Trophoblast cell (in vitro differentiated cells and primary cell): ENCODE measurements around the gene AIPL1.

ENCODE experiments used
- DNase-seq, 2 donors: peaks; one replicate each; pipeline ENCODE4 v3.0.0-alpha.2; 2016
- H2AFZ ChIP-seq: 2 replicates; pipeline ENCODE4 v1.6.1; 2013; ENCODE audit warnings: low read length, moderate library complexity, mild to moderate bottlenecking; ENCODE audit not compliant: insufficient read depth, poor library complexity
- H2AK5ac ChIP-seq: 2 replicates; pipeline ENCODE4 v1.6.1; 2013; ENCODE audit warnings: mild to moderate bottlenecking, low read length
- H2BK120ac ChIP-seq: 2 replicates; pipeline ENCODE4 v1.6.1; 2013; ENCODE audit warnings: low read length, mild to moderate bottlenecking, moderate library complexity; ENCODE audit not compliant: insufficient read depth, poor library complexity
- H2BK12ac ChIP-seq: 2 replicates; pipeline ENCODE4 v1.6.1; 2013; ENCODE audit warnings: mild to moderate bottlenecking, low read length, moderate library complexity
- H2BK5ac ChIP-seq: 2 replicates; pipeline ENCODE4 v1.6.1; 2013; ENCODE audit warnings: low read length, low read depth, moderate library complexity, mild to moderate bottlenecking; ENCODE audit not compliant: poor library complexity
- H3K14ac ChIP-seq: 2 replicates; pipeline ENCODE4 v1.6.1; 2013; ENCODE audit warnings: mild to moderate bottlenecking, low read length
- H3K18ac ChIP-seq: 2 replicates; pipeline ENCODE4 v1.6.1; 2013; ENCODE audit warnings: mild to moderate bottlenecking, low read length
- H3K23ac ChIP-seq: 2 replicates; pipeline ENCODE4 v1.6.1; 2013; ENCODE audit warnings: low read length
- H3K27ac ChIP-seq: 2 replicates; pipeline ENCODE4 v1.5.1; 2013; ENCODE audit warnings: low read depth, mild to moderate bottlenecking, inconsistent platforms, low read length, moderate library complexity
- H3K27me3 ChIP-seq: 2 replicates; pipeline ENCODE4 v1.6.1; 2013; ENCODE audit warnings: inconsistent platforms, mild to moderate bottlenecking, low read length, moderate library complexity; ENCODE audit not compliant: insufficient read depth
- H3K36me3 ChIP-seq, 2 experiments: 1 replicate in 1 of 2; 2 replicates in 1 of 2; pipeline ENCODE4 v1.6.1; 2013; ENCODE audit warnings: low read length in 2 of 2, mild to moderate bottlenecking in 2 of 2, moderate library complexity in 1 of 2; ENCODE audit not compliant: insufficient read depth in 2 of 2, control insufficient read depth in 1 of 2
- H3K4ac ChIP-seq: 2 replicates; pipeline ENCODE4 v1.6.1; 2013; ENCODE audit warnings: low read depth, mild to moderate bottlenecking, low read length, moderate library complexity
- H3K4me1 ChIP-seq, 2 experiments: 1 replicate in 1 of 2; 2 replicates in 1 of 2; pipeline ENCODE4 v1.6.1; 2013; ENCODE audit warnings: low read length in 2 of 2, mild to moderate bottlenecking in 2 of 2, moderate library complexity in 1 of 2; ENCODE audit not compliant: insufficient read depth in 2 of 2, control insufficient read depth in 1 of 2
- H3K4me2 ChIP-seq: 2 replicates; pipeline ENCODE4 v1.6.1; 2013; ENCODE audit warnings: inconsistent platforms, mild to moderate bottlenecking, low read length, moderate library complexity
- H3K4me3 ChIP-seq: 2 replicates; pipeline ENCODE4 v1.5.1; 2013; ENCODE audit warnings: mild to moderate bottlenecking, low read depth, low read length, inconsistent platforms
- H3K79me1 ChIP-seq: one replicate; pipeline ENCODE4 v1.6.1; 2013; ENCODE audit warnings: low read length
- H3K79me2 ChIP-seq: 2 replicates; pipeline ENCODE4 v1.6.1; 2013; ENCODE audit warnings: low read length, mild to moderate bottlenecking; ENCODE audit not compliant: control insufficient read depth, insufficient read depth, poor library complexity
- H3K9ac ChIP-seq: 2 replicates; pipeline ENCODE4 v1.6.1; 2013; ENCODE audit warnings: mild to moderate bottlenecking, low read length
- H3K9me3 ChIP-seq: 2 replicates; pipeline ENCODE4 v1.6.1; 2013; ENCODE audit warnings: low read depth, mild to moderate bottlenecking, control low read depth, inconsistent platforms, low read length; ENCODE audit not compliant: insufficient read depth
- H4K12ac ChIP-seq: 2 replicates; pipeline ENCODE4 v1.6.1; 2013; ENCODE audit warnings: low read depth, mild to moderate bottlenecking, low read length, moderate library complexity
- H4K8ac ChIP-seq: 2 replicates; pipeline ENCODE4 v1.6.1; 2013; ENCODE audit warnings: low read depth, mild to moderate bottlenecking, low read length, moderate library complexity
- H4K91ac ChIP-seq: one replicate; pipeline ENCODE4 v1.6.1; 2013; ENCODE audit warnings: low read depth, mild to moderate bottlenecking, low read length, moderate library complexity
- WGBS: extraction: QIAGEN DNeasy Blood & Tissue Kit; methylation state at CpG from one replicate; pipeline ENCODE4 v1.1.7; 2013; ENCODE audit warnings: missing lambda C conversion rate; ENCODE audit not compliant: insufficient read length, insufficient coverage; ENCODE audit errors: extremely low coverage; 5-methylcytosine and 5-hydroxymethylcytosine counted together

Gene AIPL1

GRCh38 chr17:6387442-6387841, 47.5 kb downstream of the AIPL1 start:
- H3K4ac ChIP-seq = no peak overlapping the region
- no peaks in the 10 kb centered on the region for H3K36me3 ChIP-seq
- WGBS = no CpG with 5 or more reads among the region's 4 CpGs
- H3K9me3 ChIP-seq = peaks cover 3% of the 10 kb centered on the region
- H3K27me3 ChIP-seq = no peaks in the 10 kb centered on the region
- no peak overlapping the region for H3K4me3 ChIP-seq
- no peak overlapping the region for H3K9ac ChIP-seq
- no peak overlapping the region for H2BK5ac ChIP-seq
- H3K18ac ChIP-seq = no peak overlapping the region
- no peak overlapping the region for H2AK5ac ChIP-seq
- no peaks in the 10 kb centered on the region for H3K4me1 ChIP-seq
- no peak overlapping the region for H2BK12ac ChIP-seq
- no peak overlapping the region for H4K91ac ChIP-seq
- no peak overlapping the region for H3K27ac ChIP-seq
- no peak overlapping the region for H3K23ac ChIP-seq
- no peak overlapping the region for H3K14ac ChIP-seq
- no peak for DNase-seq
- H2BK120ac ChIP-seq = no peak overlapping the region
- no peaks in the 10 kb centered on the region for H3K79me1 ChIP-seq
- H3K4me2 ChIP-seq = no peak overlapping the region
- no peak overlapping the region for H4K8ac ChIP-seq
- H3K79me2 ChIP-seq = no peaks in the 10 kb centered on the region
- no peak overlapping the region for H4K12ac ChIP-seq
- H2AFZ ChIP-seq = no peak overlapping the region

GRCh38 chr17:6386041-6386630, 48.8 kb downstream of the AIPL1 start:
- WGBS = no CpG with 5 or more reads among the region's 9 CpGs
- H3K14ac ChIP-seq = no peak overlapping the region
- H4K12ac ChIP-seq = no peak overlapping the region
- H3K4ac ChIP-seq = no peak overlapping the region
- H3K9ac ChIP-seq = no peak overlapping the region
- no peak overlapping the region for H2BK120ac ChIP-seq
- H2AFZ ChIP-seq = no peak overlapping the region
- H4K91ac ChIP-seq = no peak overlapping the region
- no peak overlapping the region for H3K27ac ChIP-seq
- H3K4me3 ChIP-seq = no peak overlapping the region
- H3K18ac ChIP-seq = no peak overlapping the region
- no peak overlapping the region for H2AK5ac ChIP-seq
- no peak overlapping the region for H2BK12ac ChIP-seq
- no peak overlapping the region for H2BK5ac ChIP-seq
- H3K36me3 ChIP-seq = no peaks in the 10 kb centered on the region
- no peak overlapping the region for H3K23ac ChIP-seq
- no peak for DNase-seq
- H3K9me3 ChIP-seq = peaks cover 3% of the 10 kb centered on the region
- H3K4me1 ChIP-seq = no peaks in the 10 kb centered on the region
- no peaks in the 10 kb centered on the region for H3K79me1 ChIP-seq
- no peak overlapping the region for H4K8ac ChIP-seq
- no peak overlapping the region for H3K4me2 ChIP-seq
- no peaks in the 10 kb centered on the region for H3K79me2 ChIP-seq
- no peaks in the 10 kb centered on the region for H3K27me3 ChIP-seq

- H2BK5ac ChIP-seq = no peak overlapping the region
- no peak overlapping the region for H3K23ac ChIP-seq
- H3K4me3 ChIP-seq = no peak overlapping the region
- H4K8ac ChIP-seq = no peak overlapping the region
- no peak overlapping the region for H2AFZ ChIP-seq
- H4K12ac ChIP-seq = no peak overlapping the region
- H3K4ac ChIP-seq = no peak overlapping the region
- H3K14ac ChIP-seq = no peak overlapping the region
- no peaks in the 10 kb centered on the region for H3K79me1 ChIP-seq
- no peaks in the 10 kb centered on the region for H3K36me3 ChIP-seq
- H3K9me3 ChIP-seq = no peaks in the 10 kb centered on the region
- no CpG with 5 or more reads among the region's 5 CpGs for WGBS
- H3K9ac ChIP-seq = no peak overlapping the region
- H4K91ac ChIP-seq = no peak overlapping the region
- H3K27ac ChIP-seq = no peak overlapping the region
- H3K27me3 ChIP-seq = no peaks in the 10 kb centered on the region
- no peaks in the 10 kb centered on the region for H3K79me2 ChIP-seq
- H3K4me1 ChIP-seq = no peaks in the 10 kb centered on the region
- no peak overlapping the region for H2AK5ac ChIP-seq
- no peak for DNase-seq
- H2BK12ac ChIP-seq = no peak overlapping the region
- H3K18ac ChIP-seq = no peak overlapping the region
- H2BK120ac ChIP-seq = no peak overlapping the region
- no peak overlapping the region for H3K4me2 ChIP-seq
These were observed 50.4 kb downstream of the AIPL1 start for GRCh38 chr17:6384481-6384880.

GRCh38 chr17:6381526-6382465, 53.1 kb downstream of the AIPL1 start:
- no peak for DNase-seq
- H2AK5ac ChIP-seq = no peak overlapping the region
- no peak overlapping the region for H3K18ac ChIP-seq
- no peak overlapping the region for H3K4me2 ChIP-seq
- no CpG with 5 or more reads among the region's 13 CpGs for WGBS
- no peak overlapping the region for H2BK5ac ChIP-seq
- no peak overlapping the region for H2AFZ ChIP-seq
- H3K9ac ChIP-seq = no peak overlapping the region
- no peak overlapping the region for H3K23ac ChIP-seq
- H3K79me2 ChIP-seq = no peaks in the 10 kb centered on the region
- H3K4me3 ChIP-seq = no peak overlapping the region
- H3K14ac ChIP-seq = no peak overlapping the region
- no peak overlapping the region for H3K4ac ChIP-seq
- no peaks in the 10 kb centered on the region for H3K36me3 ChIP-seq
- H3K9me3 ChIP-seq = peaks cover 2% of the 10 kb centered on the region
- no peak overlapping the region for H2BK120ac ChIP-seq
- H3K27ac ChIP-seq = no peak overlapping the region
- H4K8ac ChIP-seq = no peak overlapping the region
- no peak overlapping the region for H2BK12ac ChIP-seq
- H3K79me1 ChIP-seq = no peaks in the 10 kb centered on the region
- no peak overlapping the region for H4K91ac ChIP-seq
- H3K4me1 ChIP-seq = peaks cover 2 to 3% of the 10 kb centered on the region in 2 experiments
- H4K12ac ChIP-seq = no peak overlapping the region
- H3K27me3 ChIP-seq = no peaks in the 10 kb centered on the region
